ENCODE measurements around the gene KRTAP1-3.

Gene KRTAP1-3

GRCh38 chr17:41020336-41020735 is 14.3 kb downstream of the KRTAP1-3 start:
- Histone ChIP-seq H3K9ac (ENCODE audit: low read depth, low read length) (no peak overlapping the region), H3K9me3 (ENCODE audit: insufficient read depth, low read depth, low read length) (no peaks in the 10 kb centered on the region), H3K27me3 (ENCODE audit: insufficient read depth, low read length) (no peaks in the 10 kb centered on the region), H3K4me3 (ENCODE audit: low read length) (no peak overlapping the region), H3K27ac (ENCODE audit: low read depth, low read length) (no peak overlapping the region), H3K36me3 (ENCODE audit: insufficient read depth, low read length) (no peaks in the 10 kb centered on the region), H3K4me1 (ENCODE audit: insufficient read depth, low read length) (no peaks in the 10 kb centered on the region)

- no peak overlapping the region for H3K4me3 ChIP-seq (ENCODE audit: low read length)
- no peak overlapping the region for H3K27ac ChIP-seq (ENCODE audit: low read depth, low read length)
- no peak overlapping the region for H3K9ac ChIP-seq (ENCODE audit: low read depth, low read length)
- no peaks in the 10 kb centered on the region for H3K9me3 ChIP-seq (ENCODE audit: insufficient read depth, low read depth, low read length)
- no peaks in the 10 kb centered on the region for H3K4me1 ChIP-seq (ENCODE audit: insufficient read depth, low read length)
- no peaks in the 10 kb centered on the region for H3K36me3 ChIP-seq (ENCODE audit: insufficient read depth, low read length)
- no peaks in the 10 kb centered on the region for H3K27me3 ChIP-seq (ENCODE audit: insufficient read depth, low read length)
- 96% methylated on average over 3 of the region's 3 CpGs for WGBS
Measured at GRCh38 chr17:41019415-41019814, 15.3 kb downstream of the KRTAP1-3 start.

GRCh38 chr17:41018541-41018940 is 16.1 kb downstream of the KRTAP1-3 start:
- no peaks in the 10 kb centered on the region for H3K27me3 ChIP-seq (ENCODE audit: insufficient read depth, low read length)
- H3K4me1 ChIP-seq (ENCODE audit: insufficient read depth, low read length), result no peaks in the 10 kb centered on the region
- no peaks in the 10 kb centered on the region for H3K36me3 ChIP-seq (ENCODE audit: insufficient read depth, low read length)
- H3K9ac ChIP-seq (ENCODE audit: low read depth, low read length), result no peak overlapping the region
- H3K9me3 ChIP-seq (ENCODE audit: insufficient read depth, low read depth, low read length), result no peaks in the 10 kb centered on the region
- no peak overlapping the region for H3K4me3 ChIP-seq (ENCODE audit: low read length)
- WGBS, result 94% methylated on average over 3 of the region's 3 CpGs
- no peak overlapping the region for H3K27ac ChIP-seq (ENCODE audit: low read depth, low read length)

GRCh38 chr17:41016578-41017215 is 18.0 kb downstream of the KRTAP1-3 start:
- 94% methylated on average over 13 of the region's 13 CpGs for WGBS
- Histone ChIP-seq H3K36me3 (ENCODE audit: insufficient read depth, low read length) (no peaks in the 10 kb centered on the region), H3K4me1 (ENCODE audit: insufficient read depth, low read length) (no peaks in the 10 kb centered on the region), H3K9ac (ENCODE audit: low read depth, low read length) (no peak overlapping the region), H3K4me3 (ENCODE audit: low read length) (no peak overlapping the region), H3K27ac (ENCODE audit: low read depth, low read length) (no peak overlapping the region), H3K27me3 (ENCODE audit: insufficient read depth, low read length) (no peaks in the 10 kb centered on the region), H3K9me3 (ENCODE audit: insufficient read depth, low read depth, low read length) (no peaks in the 10 kb centered on the region)

- H3K9me3 ChIP-seq (ENCODE audit: insufficient read depth, low read depth, low read length), result no peaks in the 10 kb centered on the region
Measured at GRCh38 chr17:41015454-41015853, 19.2 kb downstream of the KRTAP1-3 start.

GRCh38 chr17:41013606-41014005 is 21.1 kb downstream of the KRTAP1-3 start:
- Histone ChIP-seq H3K27me3 (ENCODE audit: insufficient read depth, low read length) (no peaks in the 10 kb centered on the region), H3K27ac (ENCODE audit: low read depth, low read length) (no peak overlapping the region), H3K9ac (ENCODE audit: low read depth, low read length) (no peak overlapping the region), H3K4me1 (ENCODE audit: insufficient read depth, low read length) (peaks cover 14% of the 10 kb centered on the region), H3K9me3 (ENCODE audit: insufficient read depth, low read depth, low read length) (no peaks in the 10 kb centered on the region), H3K36me3 (ENCODE audit: insufficient read depth, low read length) (no peaks in the 10 kb centered on the region), H3K4me3 (ENCODE audit: low read length) (no peak overlapping the region)
- 72% methylated on average over 1 of the region's 1 CpG for WGBS

More at GRCh38 chr17:41015454-41015853, 19.2 kb downstream of the KRTAP1-3 start:
- H3K36me3 ChIP-seq (ENCODE audit: insufficient read depth, low read length), result no peaks in the 10 kb centered on the region
- no peak overlapping the region for H3K9ac ChIP-seq (ENCODE audit: low read depth, low read length)
- WGBS, result 82% methylated on average over 7 of the region's 7 CpGs
- no peak overlapping the region for H3K27ac ChIP-seq (ENCODE audit: low read depth, low read length)
- H3K4me3 ChIP-seq (ENCODE audit: low read length), result no peak overlapping the region
- H3K27me3 ChIP-seq (ENCODE audit: insufficient read depth, low read length), result no peaks in the 10 kb centered on the region
- H3K4me1 ChIP-seq (ENCODE audit: insufficient read depth, low read length), result no peaks in the 10 kb centered on the region

- Histone ChIP-seq H3K27me3 (ENCODE audit: insufficient read depth, low read length) (no peaks in the 10 kb centered on the region), H3K9me3 (ENCODE audit: insufficient read depth, low read depth, low read length) (no peaks in the 10 kb centered on the region), H3K9ac (ENCODE audit: low read depth, low read length) (no peak overlapping the region), H3K36me3 (ENCODE audit: insufficient read depth, low read length) (no peaks in the 10 kb centered on the region), H3K4me3 (ENCODE audit: low read length) (no peak overlapping the region), H3K4me1 (ENCODE audit: insufficient read depth, low read length) (peaks cover 17% of the 10 kb centered on the region), H3K27ac (ENCODE audit: low read depth, low read length) (no peak overlapping the region)
- 96% methylated on average over 3 of the region's 3 CpGs for WGBS
Measured at GRCh38 chr17:41013181-41013580, 21.5 kb downstream of the KRTAP1-3 start.

GRCh38 chr17:41012326-41013120 is 22.2 kb downstream of the KRTAP1-3 start:
- H3K27me3 ChIP-seq (ENCODE audit: insufficient read depth, low read length), result no peaks in the 10 kb centered on the region
- peaks cover 17% of the 10 kb centered on the region for H3K4me1 ChIP-seq (ENCODE audit: insufficient read depth, low read length)
- H3K4me3 ChIP-seq (ENCODE audit: low read length), result no peak overlapping the region
- H3K27ac ChIP-seq (ENCODE audit: low read depth, low read length), result no peak overlapping the region
- H3K9me3 ChIP-seq (ENCODE audit: insufficient read depth, low read depth, low read length), result no peaks in the 10 kb centered on the region
- no peaks in the 10 kb centered on the region for H3K36me3 ChIP-seq (ENCODE audit: insufficient read depth, low read length)
- WGBS, result 89% methylated on average over 6 of the region's 6 CpGs
- H3K9ac ChIP-seq (ENCODE audit: low read depth, low read length), result no peak overlapping the region

- H3K9me3 ChIP-seq (ENCODE audit: insufficient read depth, low read depth, low read length), result no peaks in the 10 kb centered on the region
- H3K4me1 ChIP-seq (ENCODE audit: insufficient read depth, low read length), result peaks cover 17% of the 10 kb centered on the region
- no peak overlapping the region for H3K27ac ChIP-seq (ENCODE audit: low read depth, low read length)
- no peak overlapping the region for H3K9ac ChIP-seq (ENCODE audit: low read depth, low read length)
- no peaks in the 10 kb centered on the region for H3K36me3 ChIP-seq (ENCODE audit: insufficient read depth, low read length)
- no peak overlapping the region for H3K4me3 ChIP-seq (ENCODE audit: low read length)
- no peaks in the 10 kb centered on the region for H3K27me3 ChIP-seq (ENCODE audit: insufficient read depth, low read length)
Measured at GRCh38 chr17:41010441-41010840, 24.2 kb downstream of the KRTAP1-3 start.

- Histone ChIP-seq H3K9me3 (ENCODE audit: insufficient read depth, low read depth, low read length) (no peaks in the 10 kb centered on the region), H3K36me3 (ENCODE audit: insufficient read depth, low read length) (no peaks in the 10 kb centered on the region), H3K4me3 (ENCODE audit: low read length) (no peak overlapping the region), H3K27ac (ENCODE audit: low read depth, low read length) (no peak overlapping the region), H3K9ac (ENCODE audit: low read depth, low read length) (no peak overlapping the region), H3K27me3 (ENCODE audit: insufficient read depth, low read length) (no peaks in the 10 kb centered on the region), H3K4me1 (ENCODE audit: insufficient read depth, low read length) (peaks cover 17% of the 10 kb centered on the region)
- no CpG with 5 or more reads among the region's 1 CpG for WGBS
Measured at GRCh38 chr17:41009936-41010335, 24.7 kb downstream of the KRTAP1-3 start.

- Histone ChIP-seq H3K27me3 (ENCODE audit: insufficient read depth, low read length) (no peaks in the 10 kb centered on the region), H3K27ac (ENCODE audit: low read depth, low read length) (no peak overlapping the region)
- WGBS, result 59% methylated on average over 4 of the region's 4 CpGs
Measured at GRCh38 chr17:41009301-41009760, 25.3 kb downstream of the KRTAP1-3 start.

More at GRCh38 chr17:41009301-41009760, 25.3 kb downstream of the KRTAP1-3 start:
- peaks cover 17% of the 10 kb centered on the region for H3K4me1 ChIP-seq (ENCODE audit: insufficient read depth, low read length)
- no peak overlapping the region for H3K9ac ChIP-seq (ENCODE audit: low read depth, low read length)
- H3K36me3 ChIP-seq (ENCODE audit: insufficient read depth, low read length), result no peaks in the 10 kb centered on the region
- H3K9me3 ChIP-seq (ENCODE audit: insufficient read depth, low read depth, low read length), result no peaks in the 10 kb centered on the region
- H3K4me3 ChIP-seq (ENCODE audit: low read length), result no peak overlapping the region

All from HUES64 (cell line).